8988T (cell line): ENCODE results near the gene GPR142.
"Not testable (repeated sequence)": the region's sequence is repeated elsewhere in the genome, so short reads cannot be mapped to it uniquely, and the experiment has no call there.

Experiments used
- DNase-seq: peaks from one replicate; pipeline ENCODE4 v3.0.0; 2011

The GPR142 gene

GRCh38 chr17:74394977-74395376 is 27.7 kb downstream of the GPR142 start:
- no peak for DNase-seq

GRCh38 chr17:74396567-74396966 is 29.3 kb downstream of the GPR142 start:
- DNase-seq, result no peak

GRCh38 chr17:74402048-74402447 is 34.7 kb downstream of the GPR142 start:
- no peak for DNase-seq

DNA sequence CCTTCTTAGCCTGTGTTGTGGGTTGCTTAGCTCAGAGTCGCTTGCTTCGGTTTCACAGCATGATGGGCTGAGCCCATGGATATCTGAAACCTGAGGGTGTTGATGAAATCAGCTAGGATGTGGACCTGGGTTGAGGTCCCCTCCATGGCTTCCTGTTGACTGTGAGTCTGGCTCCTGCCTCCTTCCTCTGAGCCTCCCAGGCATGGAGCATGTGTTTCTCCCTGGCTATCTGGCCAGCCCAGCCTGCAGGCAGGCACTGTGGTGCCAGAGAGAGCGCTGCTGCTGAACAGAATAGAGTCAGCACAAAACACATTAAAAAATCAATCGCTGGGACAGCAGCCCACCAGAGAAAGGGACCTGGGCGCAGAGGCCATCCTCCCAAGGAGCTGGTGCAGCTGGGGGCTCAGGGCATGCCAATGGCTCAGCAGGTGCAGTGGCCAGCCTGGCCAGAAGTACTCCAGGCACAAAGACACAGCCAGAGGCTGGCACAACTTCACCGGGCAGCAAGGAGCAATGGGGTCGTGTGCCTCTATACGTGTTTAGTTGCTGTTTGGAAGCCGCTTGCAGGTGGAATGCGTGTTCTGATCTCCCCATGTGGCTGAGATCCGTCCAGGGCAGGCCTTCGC is 36.3 kb downstream of the GPR142 start:
- no peak for DNase-seq

- DNase-seq, result no peak
These were observed 36.9 kb downstream of the GPR142 start for GRCh38 chr17:74404218-74404617.

GRCh38 chr17:74404789-74405188 is 37.5 kb downstream of the GPR142 start:
- DNase-seq, result no peak

GRCh38 chr17:74405311-74405710 is 38.0 kb downstream of the GPR142 start:
- DNase-seq, result not testable (repeated sequence)

GRCh38 chr17:74407384-74407783 is 40.1 kb downstream of the GPR142 start:
- DNase-seq, result no peak

DNA sequence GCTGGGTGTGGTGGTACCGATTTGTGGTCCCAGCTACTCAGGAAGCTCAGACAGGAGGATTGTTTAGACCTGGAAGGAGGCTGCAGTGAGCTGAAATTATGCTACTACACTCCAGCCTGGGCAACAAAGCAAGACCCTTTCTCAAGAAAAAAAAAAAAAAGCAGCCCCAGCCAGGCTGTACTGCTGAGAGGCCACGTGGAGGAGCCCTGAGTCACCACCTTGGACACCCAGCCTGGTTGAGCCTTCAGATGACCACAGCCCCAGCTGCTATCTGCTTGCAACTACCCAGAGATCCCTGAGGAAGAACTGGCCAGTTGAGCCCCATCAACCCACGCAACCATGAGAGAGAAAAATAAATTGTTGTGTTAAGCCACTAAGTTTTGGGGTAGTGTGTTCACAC is 41.0 kb downstream of the GPR142 start:
- no peak for DNase-seq

GRCh38 chr17:74408815-74409214 is 41.5 kb downstream of the GPR142 start:
- DNase-seq, result no peak

DNA sequence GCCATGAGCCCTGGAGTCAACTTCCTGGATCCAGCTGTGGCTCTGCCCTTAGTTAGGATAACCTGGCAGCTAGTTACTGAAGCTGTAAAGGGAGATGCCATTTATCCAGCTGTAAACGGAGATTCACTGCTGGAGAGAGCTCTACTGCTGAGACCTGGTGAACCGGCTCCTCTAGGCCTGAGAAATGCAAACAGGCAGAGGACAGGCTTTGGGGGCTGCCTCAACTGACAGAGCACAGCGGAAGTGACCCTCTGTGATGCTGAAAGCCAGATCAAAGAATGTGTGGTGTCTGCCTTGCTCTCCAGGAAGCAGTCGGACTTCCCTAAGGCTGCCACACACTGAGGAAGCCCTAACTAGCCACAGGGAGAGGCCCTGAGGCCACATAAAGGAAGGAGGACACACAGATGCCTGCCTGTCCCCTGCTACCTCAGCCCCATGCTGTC is 42.7 kb downstream of the GPR142 start:
- DNase-seq, result no peak

DNA sequence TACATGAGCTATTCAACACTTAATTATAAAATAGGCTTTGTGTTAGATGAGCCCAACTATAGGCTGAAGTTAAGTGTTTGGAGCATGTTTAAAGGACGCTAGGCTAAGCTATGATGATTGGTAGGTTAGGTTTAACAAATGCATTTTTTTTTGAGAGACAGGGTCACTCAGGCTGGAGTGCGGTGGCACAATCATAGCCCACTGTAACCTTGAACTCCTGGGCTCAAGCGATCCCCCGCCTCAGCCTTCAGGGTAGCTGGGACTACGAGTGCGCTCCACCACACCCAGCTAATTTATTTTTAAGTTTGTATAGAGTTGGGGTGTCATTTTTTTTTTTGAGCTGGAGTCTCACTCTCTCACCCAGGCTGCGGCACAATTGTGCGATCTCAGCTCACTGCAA is 45.3 kb downstream of the GPR142 start:
- DNase-seq, result no peak

- no peak for DNase-seq
These were observed 46.2 kb downstream of the GPR142 start for GRCh38 chr17:74413491-74413890.

DNA sequence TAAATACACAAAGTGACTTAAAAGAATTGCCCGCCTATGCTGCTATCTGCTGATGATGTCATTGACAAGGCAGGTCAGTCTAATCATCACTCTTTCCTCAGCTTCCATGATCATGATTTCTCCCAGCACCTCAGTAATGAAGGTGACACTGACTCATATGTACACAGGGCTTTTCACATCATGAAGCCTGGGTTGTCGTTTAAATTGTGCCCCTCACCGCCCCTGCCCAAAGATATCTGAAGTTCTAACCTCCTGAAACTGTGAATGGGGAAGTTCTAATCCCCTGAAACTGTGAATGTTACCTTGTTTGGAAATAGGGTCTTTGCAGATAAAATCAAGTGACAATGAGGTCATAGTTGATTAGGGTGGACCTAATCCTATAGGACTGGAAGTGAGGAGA is 47.2 kb downstream of the GPR142 start:
- DNase-seq, result no peak

DNA sequence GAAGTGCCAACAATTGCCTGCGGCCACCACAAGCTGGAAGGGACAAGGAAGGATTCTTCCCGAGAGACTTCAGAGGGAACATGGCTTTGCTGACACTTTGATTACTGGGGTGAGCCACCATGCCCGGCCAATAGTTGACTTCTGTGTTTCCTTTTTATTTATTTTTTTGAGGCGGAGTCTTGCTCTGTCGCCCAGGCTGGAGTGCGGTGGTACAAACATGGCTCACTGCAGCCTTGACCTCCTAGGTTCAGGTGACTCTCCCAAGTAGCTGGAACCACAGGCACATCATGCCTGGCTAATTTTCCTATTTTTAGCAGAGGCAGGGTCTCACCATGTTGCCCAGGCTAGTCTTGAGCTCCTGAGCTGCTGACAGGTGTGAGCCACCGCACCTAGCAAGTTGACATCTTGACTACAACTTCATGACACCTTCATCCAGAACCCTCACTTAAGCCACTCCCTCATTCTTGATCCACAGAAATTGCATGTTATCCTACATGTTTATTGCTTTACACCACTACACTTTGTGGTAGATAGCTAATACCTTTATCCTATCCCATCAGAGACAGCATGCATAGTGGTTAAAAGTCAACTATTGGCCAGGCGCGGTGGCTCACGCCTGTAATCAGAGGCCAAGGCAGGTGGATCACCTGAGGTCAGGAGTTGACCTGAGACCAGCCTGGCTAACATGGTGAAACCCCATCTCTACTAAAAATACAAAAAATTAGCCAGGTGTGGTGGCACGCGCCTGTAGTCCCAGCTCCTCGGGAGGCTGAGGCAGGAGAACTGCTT is 48.5 kb downstream of the GPR142 start:
- DNase-seq, result no peak

DNA sequence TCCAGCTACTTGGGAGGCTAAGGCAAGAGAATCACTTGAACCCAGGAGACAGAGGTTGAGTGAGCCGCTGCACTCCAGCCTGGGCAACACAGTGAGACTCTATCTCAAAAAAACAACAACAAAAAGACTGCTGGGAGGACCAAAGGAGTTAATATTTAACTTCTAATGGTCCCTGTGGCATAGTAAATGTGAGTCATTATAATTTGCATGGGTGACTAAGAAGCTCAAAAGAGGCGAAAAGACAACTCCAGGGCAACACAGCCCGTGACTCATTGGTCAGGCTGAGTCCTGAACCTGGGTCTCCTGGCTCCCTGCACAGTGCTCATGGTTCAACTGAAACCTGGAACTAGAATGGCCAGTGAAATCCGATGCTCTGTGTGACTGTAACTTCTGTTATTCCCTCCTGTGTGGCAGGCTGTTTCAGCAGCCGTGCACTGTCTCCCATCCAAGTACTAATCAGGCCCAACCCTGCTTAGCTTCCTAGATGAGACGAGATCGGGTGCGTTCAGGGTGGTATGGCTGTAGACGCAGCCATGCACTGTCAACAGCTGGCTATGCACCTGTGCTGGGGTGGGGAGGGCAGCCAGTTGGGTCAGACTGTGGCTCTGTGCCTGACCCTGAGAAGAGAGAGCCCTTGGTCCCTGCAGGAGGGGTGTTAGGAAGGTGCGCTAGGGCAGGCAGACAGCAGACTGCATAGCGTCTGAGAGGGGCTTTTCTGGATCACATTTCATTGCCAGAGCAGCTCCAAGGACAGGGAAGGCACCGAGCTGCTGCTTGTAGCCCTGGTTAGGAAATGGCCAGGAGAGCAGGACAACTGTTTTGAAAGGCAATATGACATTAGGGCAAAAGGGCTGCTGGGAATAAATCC is 50.1 kb downstream of the GPR142 start:
- no peak for DNase-seq

DNA sequence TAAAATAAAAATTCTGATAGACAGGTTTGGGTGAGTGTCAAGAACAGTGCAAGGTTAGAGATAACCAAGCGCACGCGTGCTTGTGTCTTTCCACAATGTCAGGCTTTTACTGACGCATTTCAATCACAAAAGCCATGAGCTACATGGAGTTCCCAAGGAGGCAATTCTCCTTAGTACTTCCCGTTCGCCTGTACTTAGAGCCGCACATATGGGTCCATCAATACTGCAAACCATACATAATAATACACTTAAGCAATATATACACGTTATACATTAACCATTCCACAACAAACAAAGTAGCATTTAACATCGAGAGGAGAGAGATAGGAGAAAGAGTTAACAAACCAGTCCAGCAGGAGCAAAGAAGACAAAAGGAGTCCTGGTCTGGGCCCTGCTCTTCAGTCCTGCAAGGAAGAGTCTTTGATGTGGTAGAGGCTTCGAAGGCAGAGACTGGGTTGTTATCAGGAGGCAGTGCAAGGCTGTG is 52.7 kb downstream of the GPR142 start:
- no peak for DNase-seq
